Stomach (tissue), 4 donors: ENCODE data around the gene RAX2.

ENCODE experiments used
- EP300 ChIP-seq: sonication (generic); formaldehyde crosslinking; IDR thresholded peaks from one replicate; pipeline ENCODE4 v1.6.1; 2017; ENCODE audit warnings: antibody characterized with exemption
- POLR2A ChIP-seq, 4 donors: fragments of 450-650 bp; IDR thresholded peaks; one replicate each; pipeline ENCODE4 v1.6.1; 2016; ENCODE audit warnings: antibody characterized with exemption in 4 of 4, control low read depth in 2 of 4, mild to moderate bottlenecking in 1 of 4, moderate library complexity in 1 of 4
- TF ChIP-seq, protein P1 (sequence below), 7 experiments: fragments of 450-650 bp in 4 of 7; fragments of 200-600 bp in 3 of 7; sonication (generic) in 3 of 7; IDR thresholded peaks; one replicate each; pipeline ENCODE4 v1.5.1; 2016 to 2019; ENCODE audit warnings: antibody characterized with exemption in 7 of 7, control low read depth in 2 of 7, mild to moderate bottlenecking in 1 of 7

DNA sequence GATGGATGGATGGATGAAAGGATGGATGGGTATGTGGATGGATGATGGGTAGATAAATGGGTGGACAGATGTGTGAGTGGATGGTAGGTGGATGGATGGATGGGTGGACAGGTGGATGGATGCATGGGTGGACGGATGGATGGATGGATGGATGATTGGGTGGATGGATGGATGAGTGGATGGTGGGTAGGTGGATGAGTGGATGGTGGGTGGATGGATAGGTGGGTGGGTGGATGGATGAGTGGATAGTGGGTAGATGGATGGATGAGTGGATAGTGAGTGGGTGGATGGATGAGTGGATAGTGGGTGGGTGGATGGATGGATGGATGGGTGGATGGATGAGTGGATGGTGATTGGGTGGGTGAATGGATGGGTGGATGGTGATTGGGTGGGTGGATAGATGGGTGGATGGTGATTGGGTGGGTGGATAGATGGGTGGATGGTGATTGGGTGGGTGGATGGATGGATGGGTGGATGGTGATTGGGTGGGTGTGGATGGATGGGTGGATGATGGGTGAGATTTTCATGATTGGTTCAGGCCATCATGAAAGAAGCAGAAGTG lies 4.5 kb upstream of the RAX2 start:
- TF ChIP-seq, protein P1, sequence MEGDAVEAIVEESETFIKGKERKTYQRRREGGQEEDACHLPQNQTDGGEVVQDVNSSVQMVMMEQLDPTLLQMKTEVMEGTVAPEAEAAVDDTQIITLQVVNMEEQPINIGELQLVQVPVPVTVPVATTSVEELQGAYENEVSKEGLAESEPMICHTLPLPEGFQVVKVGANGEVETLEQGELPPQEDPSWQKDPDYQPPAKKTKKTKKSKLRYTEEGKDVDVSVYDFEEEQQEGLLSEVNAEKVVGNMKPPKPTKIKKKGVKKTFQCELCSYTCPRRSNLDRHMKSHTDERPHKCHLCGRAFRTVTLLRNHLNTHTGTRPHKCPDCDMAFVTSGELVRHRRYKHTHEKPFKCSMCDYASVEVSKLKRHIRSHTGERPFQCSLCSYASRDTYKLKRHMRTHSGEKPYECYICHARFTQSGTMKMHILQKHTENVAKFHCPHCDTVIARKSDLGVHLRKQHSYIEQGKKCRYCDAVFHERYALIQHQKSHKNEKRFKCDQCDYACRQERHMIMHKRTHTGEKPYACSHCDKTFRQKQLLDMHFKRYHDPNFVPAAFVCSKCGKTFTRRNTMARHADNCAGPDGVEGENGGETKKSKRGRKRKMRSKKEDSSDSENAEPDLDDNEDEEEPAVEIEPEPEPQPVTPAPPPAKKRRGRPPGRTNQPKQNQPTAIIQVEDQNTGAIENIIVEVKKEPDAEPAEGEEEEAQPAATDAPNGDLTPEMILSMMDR (IDR thresholded peaks at IDR 0.05): no peak
- TF ChIP-seq POLR2A (IDR thresholded peaks at IDR 0.05) (no peak), EP300 (no peak)
